Measurements from ENCODE around the gene GPR65. TPM values are rescaled to one million over a fixed set of nuclear protein-coding genes. Genes with fewer than 3 reads are reported as not detected.

GPR65 gene
- total RNA-seq, 4 donors from 2014 or later = 0.13 to 0.20 (median 0.17) TPM

Other genes with a start within 250 kb of the GPR65 start
- 10 to 100 TPM; 10.5 to 23.2 (median 14.6) TPM for gene GALC, start 12.0 kb upstream of the GPR65 start, total RNA-seq